Fibroblast of lung (primary cell): Measurements from ENCODE around the gene GUCY2D.

Experiments
- EZH2 ChIP-seq: IDR thresholded peaks from 2 replicates; pipeline ENCODE4 v1.5.1; 2012; ENCODE audit warnings: low read length, control low read depth, mild to moderate bottlenecking; ENCODE audit errors: missing control alignments
- TF ChIP-seq, protein P1 (sequence below), 2 donors: IDR thresholded peaks in 1 of 2; conservative IDR thresholded peaks in 1 of 2; 1 replicate in 1 of 2; 2 replicates in 1 of 2; pipeline ENCODE4 v1.5.1; 2011 to 2012; ENCODE audit warnings: low read length in 2 of 2, control low read depth in 1 of 2, inconsistent platforms in 1 of 2, low read depth in 1 of 2, mild to moderate bottlenecking in 1 of 2

DNA sequence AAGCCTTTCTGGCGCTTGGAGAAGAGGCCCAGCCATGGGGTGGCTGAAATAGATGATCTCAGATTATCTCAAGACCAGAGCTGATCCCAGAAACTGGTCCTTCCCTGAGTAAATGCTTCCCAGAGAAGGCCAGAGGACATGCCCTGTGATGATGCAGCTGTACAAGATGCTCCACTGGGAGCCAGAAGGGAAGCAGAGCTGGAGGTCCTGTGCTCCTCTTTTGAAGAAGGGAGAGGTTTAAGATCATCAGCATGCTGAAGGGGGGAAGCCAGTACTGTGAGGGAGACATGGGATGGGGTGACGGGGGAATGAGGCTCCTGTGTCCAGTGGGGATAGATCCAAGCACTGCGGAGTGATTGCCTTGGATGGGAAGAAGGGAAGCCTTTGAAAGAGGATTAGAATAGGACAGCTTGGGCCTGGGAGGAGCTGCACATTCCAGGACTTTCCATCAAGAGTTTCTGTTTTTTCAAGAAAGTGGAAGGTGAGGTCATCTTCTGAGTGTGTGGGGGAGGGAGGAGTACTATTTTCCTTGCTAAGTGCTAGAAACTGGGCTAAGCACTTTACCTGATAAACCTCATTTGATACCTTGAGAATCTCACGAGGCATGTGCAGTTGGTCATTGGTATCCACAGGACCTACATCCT lies 20.1 kb downstream of the GUCY2D start:
- TF ChIP-seq, protein P1, sequence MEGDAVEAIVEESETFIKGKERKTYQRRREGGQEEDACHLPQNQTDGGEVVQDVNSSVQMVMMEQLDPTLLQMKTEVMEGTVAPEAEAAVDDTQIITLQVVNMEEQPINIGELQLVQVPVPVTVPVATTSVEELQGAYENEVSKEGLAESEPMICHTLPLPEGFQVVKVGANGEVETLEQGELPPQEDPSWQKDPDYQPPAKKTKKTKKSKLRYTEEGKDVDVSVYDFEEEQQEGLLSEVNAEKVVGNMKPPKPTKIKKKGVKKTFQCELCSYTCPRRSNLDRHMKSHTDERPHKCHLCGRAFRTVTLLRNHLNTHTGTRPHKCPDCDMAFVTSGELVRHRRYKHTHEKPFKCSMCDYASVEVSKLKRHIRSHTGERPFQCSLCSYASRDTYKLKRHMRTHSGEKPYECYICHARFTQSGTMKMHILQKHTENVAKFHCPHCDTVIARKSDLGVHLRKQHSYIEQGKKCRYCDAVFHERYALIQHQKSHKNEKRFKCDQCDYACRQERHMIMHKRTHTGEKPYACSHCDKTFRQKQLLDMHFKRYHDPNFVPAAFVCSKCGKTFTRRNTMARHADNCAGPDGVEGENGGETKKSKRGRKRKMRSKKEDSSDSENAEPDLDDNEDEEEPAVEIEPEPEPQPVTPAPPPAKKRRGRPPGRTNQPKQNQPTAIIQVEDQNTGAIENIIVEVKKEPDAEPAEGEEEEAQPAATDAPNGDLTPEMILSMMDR (conservative IDR thresholded peaks at IDR 0.05 in 1 of 2, IDR thresholded peaks at IDR 0.05 in 1 of 2; ENCODE audit: low read depth in 1 of 2, low read length in 2 of 2): no peak
- no peak for TF ChIP-seq EZH2
